ENCODE data around the gene PRR12. TPM values are rescaled to one million over a fixed set of nuclear protein-coding genes. Genes with fewer than 3 reads are reported as not detected.

The PRR12 gene, protein sequence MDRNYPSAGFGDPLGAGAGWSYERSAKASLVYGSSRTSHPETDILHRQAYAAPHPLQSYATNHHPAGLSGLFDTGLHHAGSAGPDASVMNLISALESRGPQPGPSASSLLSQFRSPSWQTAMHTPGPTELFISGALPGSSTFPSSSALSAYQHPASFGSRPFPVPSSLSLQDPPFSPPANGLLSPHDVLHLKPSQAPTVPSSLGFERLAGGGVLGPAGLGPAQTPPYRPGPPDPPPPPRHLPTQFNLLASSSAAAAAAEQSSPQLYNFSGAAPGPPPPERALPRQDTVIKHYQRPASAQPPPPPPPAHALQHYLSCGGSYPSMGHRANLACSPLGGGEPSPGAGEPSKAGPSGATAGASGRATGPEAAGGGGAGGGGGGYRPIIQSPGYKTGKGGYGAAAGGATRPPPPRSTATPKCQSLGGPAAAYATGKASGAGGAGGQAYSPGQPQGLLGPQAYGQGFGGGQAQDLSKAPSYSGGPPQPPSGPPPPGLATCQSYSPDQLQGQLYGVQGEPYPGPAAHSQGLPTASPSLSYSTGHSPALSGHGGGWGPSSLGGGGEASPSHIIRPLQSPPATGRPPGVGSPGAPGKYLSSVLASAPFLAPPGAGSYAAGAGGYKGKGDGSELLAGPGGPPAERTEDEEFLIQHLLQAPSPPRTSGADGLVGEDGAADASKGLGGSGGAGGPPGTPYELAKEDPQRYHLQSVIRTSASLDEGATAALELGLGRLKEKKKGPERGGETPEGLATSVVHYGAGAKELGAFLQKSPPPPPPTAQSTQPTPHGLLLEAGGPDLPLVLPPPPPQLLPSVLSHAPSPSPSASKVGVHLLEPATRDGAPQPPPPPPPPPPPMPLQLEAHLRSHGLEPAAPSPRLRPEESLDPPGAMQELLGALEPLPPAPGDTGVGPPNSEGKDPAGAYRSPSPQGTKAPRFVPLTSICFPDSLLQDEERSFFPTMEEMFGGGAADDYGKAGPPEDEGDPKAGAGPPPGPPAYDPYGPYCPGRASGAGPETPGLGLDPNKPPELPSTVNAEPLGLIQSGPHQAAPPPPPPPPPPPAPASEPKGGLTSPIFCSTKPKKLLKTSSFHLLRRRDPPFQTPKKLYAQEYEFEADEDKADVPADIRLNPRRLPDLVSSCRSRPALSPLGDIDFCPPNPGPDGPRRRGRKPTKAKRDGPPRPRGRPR (N-terminal part only)
- total RNA-seq: 17.0 TPM

DNA sequence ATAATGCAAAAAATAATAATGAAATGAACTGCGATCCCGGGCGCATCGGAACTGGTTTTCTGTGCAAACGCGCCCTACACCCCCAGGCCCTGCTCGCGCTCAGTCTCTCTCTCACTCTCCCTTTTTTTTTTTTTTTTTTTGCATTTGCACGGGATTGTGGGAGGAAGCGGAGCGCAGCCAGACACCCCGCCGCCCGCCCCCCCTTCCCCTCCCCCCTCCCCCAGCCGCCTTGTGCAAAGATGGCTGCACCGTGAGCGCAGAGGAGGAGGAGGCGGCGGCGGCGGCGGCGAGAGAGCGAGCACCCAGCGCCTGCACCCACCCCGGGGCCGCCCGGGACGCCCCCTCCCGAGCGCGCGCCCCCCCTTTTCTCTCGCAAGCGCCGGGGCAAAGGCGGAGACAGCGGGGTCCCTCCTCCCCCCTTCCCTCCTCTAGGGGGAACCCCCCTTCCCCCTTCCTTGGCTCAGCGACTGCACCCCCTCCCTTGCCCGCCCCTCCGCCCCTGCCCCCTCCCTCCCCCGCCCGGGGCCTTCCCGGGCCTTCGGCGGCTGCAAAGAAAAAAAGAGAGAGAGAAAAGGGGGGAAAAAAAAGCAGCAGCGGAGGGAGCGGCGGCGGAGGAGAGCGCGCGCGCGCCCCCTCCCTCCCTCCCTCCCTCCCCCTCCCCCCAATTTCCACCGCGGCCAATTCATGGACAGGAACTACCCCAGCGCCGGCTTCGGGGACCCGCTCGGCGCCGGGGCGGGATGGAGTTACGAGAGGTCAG, at the start of gene PRR12:
Gene PRR12 (plus strand): TSS at position 212 of the 760 bp plus-strand sequence. CDS start 473 bp downstream, at position 685.

DNA sequence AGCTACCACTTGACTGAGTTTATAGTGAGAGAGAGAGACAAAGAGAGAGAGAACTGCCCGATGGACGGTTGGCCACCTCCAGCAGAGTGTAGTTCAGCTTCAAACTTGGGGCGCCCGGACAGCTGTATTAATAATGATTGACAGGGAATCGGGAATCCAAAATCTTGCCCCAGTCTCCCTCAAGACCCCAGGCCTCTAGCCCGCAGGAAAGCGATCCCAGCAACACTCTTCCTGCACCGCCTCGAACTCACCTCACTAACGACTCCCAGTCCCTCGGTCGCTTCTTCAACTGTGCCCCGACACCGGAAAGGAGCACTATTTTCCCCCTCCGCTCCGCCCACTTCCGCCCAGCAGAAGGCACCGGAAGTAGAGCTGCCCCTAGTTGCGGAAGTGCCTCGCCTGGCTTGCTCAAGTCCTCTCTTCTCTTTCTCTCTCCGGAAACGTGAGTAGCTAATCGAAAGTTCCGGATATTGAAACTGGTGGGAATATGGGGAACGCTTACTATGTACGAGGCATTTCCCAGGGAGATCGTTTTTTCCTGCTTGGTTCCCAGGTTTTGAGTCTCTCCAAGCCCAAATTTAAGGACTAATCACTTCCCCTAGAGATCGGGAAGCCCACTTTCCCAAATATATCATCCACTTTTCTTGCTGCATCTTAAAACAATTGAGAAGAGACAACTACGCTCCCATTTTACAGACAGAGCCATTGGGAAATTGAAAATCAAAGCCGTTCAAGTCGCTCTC, 10.5 kb upstream of the PRR12 start, which contains the start of gene NOSIP:
Gene NOSIP (minus strand): TSS at position 293 of the 743 bp plus-strand sequence. CDS start 19,865 bp downstream, outside the sequence.

DNA sequence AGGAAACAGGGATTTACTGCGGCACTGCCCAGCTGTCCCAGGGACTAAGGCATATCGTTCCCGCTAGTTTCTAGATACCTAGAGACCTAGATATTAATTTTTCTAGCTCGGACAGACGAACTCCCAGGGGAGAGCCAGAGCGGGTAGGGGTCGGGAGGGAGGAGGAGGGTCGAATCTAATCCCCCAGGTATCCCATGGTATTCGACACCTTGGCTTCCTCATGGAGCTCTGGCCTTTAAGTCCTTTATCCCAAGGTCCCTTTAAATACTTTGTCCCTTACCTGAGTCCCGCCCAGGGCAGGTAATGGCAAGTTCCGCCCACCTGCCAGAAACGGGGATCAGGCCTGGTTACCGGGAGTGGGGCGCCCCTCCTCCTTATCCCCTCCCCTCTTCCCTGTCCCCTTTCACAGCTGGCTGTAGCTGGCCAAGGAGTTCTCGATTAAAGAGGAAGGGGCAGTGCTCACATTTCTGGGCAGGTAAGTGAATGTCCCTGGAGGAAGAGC, 9.9 kb upstream of the PRR12 start, which contains the start of gene PRRG2:
Gene PRRG2 (plus strand): TSS at position 310 of the 502 bp plus-strand sequence. CDS start 1,904 bp downstream, outside the sequence.

DNA sequence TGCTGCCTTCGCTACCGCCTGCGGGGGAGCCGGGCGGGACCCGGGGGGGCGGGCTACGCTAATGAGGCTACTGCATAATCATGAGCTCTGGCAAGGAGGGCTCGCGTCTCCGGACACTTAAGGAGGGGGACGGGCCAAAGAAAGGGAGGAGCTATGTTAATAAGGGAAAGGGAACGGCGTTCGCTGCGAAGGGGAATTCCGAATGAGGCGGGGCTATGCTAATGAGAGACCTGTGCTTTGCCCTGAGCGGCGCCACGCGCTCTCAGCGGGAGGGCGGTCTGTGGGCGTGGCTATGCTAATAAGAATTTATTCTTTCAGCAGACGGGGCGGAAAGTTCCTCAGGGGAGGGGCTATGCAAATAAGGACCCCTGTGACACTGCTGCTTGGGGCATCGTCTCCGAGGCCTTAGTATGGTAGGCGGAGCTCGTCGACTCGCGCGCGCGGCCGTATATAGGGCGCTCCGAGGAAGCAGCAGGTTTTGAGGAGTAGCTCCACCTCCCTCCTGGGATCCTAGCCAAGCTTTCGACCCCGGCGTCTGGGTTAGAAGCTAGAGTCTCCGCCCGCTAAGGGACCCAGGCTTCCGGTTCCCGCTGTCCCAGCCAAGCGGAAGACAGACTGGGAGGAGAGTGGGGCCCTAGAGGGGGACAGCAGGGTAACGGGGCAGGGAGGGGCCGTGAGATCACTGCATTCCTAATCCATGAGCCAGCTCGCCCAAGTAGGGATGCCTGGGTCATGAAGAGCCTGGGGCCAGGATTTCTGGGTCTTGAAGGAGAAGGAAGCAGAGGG, 49.3 kb downstream of the PRR12 start, which contains the start of gene RRAS:
Gene RRAS (minus strand): TSS at position 31 of the 786 bp plus-strand sequence. CDS start 45 bp downstream, outside the sequence.

DNA sequence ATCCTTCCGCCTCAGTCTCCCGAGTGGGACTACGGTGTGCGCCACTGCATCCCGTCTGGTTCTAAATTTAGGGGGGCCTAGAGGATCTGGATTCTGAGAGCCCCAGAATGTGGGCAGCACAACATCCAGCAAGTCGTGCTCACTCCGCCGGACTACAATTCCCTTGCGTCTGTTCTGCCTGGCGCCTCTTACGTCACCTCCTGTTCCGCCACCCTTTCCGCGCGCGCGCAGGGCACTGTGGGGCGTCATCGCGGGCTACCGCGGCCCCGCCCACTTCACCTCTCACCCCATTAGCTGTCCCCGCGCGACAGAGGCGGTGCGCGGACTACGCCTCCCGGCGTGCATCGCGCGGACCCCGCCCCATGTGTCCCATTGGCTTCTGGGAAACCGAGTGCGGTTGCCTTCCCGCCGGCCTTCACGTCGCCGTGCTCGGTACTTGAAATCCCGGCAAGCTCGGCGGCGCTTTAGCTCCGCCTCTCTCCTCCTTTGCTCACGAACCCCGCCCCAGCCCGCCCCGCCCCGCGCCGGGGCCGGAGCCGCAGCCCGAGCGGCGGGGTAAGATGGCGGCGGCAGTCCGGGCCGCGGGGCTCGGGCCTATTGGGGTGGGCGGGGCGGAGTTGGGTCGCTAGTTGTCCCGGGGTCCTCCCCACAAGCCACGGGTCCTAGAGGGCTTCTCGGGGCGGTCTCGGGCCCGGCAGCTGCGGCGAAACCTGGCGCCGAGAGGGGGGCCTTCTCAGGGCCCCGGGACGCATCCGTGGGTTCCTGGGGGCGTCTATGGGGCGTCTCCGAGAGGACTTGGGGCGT, 50.9 kb downstream of the PRR12 start, which contains the start of gene SCAF1:
Gene SCAF1 (plus strand): TSS at position 522 of the 804 bp plus-strand sequence. CDS start 2,818 bp downstream, outside the sequence.

DNA sequence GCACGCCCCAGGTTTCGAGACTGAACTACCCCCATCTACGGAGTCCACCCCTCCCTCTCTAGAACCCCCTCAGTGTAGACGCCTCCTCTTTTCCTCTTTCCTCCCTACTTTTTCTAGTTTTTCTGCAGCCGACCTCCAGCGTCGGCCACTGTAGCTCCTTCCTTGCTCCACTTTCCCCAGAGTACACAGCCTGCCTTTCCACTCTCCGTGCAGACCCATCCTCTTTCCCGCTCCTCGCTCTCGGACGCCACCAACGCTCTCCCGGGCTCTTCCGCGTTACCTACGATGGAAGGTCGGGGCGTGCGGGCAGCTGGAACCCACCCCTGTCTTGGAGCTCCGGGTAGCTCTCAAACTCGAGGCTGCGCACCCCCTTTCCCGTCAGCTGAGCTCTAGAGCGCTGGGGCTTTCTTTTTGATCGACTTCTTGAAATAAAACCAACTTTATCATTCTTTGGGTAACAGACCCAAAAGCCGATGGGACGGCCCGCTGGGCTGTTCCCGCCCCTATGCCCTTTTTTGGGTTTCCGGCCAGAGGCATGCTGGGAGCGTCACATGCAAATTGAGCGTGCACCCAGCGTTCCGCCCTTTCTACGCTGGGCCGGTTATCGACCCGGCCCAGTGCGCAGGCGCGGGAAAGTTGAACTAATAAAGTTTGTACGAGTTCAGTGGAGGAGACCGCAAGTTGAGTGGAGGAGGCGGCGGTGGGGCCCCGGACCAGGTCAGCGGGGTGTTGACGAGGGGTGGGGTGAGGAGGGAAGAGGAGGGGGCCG, 74.6 kb downstream of the PRR12 start, which contains the start of the genes BCL2L12 and IRF3:
Gene BCL2L12 (plus strand): TSS at position 583 of the 769 bp plus-strand sequence. CDS start 760 bp downstream, outside the sequence.
Gene IRF3 (minus strand): TSS at position 507 of the 769 bp plus-strand sequence. CDS start 1,019 bp downstream, outside the sequence.

Small RNA genes within 50 kb of the gene (small RNA-seq; reads per million reads assigned to genes)
- not detected for gene RF00019 (ENCODE audit: low replicate concordance)

Other genes with a start within 250 kb of the PRR12 start
- 49.9 TPM for gene TEAD2, start 228.8 kb upstream of the PRR12 start, total RNA-seq
- gene DKKL1, start 227.3 kb upstream of the PRR12 start, total RNA-seq: 1.5 TPM
- not detected for gene KASH5, start 202.9 kb upstream of the PRR12 start, total RNA-seq
- not detected for gene PTH2, start 167.7 kb upstream of the PRR12 start, total RNA-seq
- gene GFY, start 165.8 kb upstream of the PRR12 start, total RNA-seq: not detected
- 2.8 TPM for gene SLC17A7, start 149.7 kb upstream of the PRR12 start, total RNA-seq
- 76.4 TPM for gene PIH1D1, start 139.4 kb upstream of the PRR12 start, total RNA-seq
- gene ALDH16A1, start 138.0 kb upstream of the PRR12 start, total RNA-seq: 43.6 TPM
- 3.1 TPM for gene FLT3LG, start 117.0 kb upstream of the PRR12 start, total RNA-seq
- 2,667 TPM for gene RPL13A, start 103.6 kb upstream of the PRR12 start, total RNA-seq
- 2,754 TPM for gene RPS11, start 94.7 kb upstream of the PRR12 start, total RNA-seq
- gene FCGRT, start 78.5 kb upstream of the PRR12 start, total RNA-seq: 205 TPM
- 33.7 TPM for gene RCN3, start 63.2 kb upstream of the PRR12 start, total RNA-seq
- gene NOSIP, start 10.6 kb upstream of the PRR12 start, total RNA-seq: 81.5 TPM
- 5.0 TPM for gene PRRG2, start 9.9 kb upstream of the PRR12 start, total RNA-seq
- 14.7 TPM for gene RRAS, start 49.0 kb downstream of the PRR12 start, total RNA-seq
- 30.1 TPM for gene SCAF1, start 51.0 kb downstream of the PRR12 start, total RNA-seq
- gene IRF3, start 74.7 kb downstream of the PRR12 start, total RNA-seq: 52.4 TPM
- gene BCL2L12, start 74.8 kb downstream of the PRR12 start, total RNA-seq: 13.0 TPM
- gene PRMT1, start 86.1 kb downstream of the PRR12 start, total RNA-seq: 246 TPM
- gene ADM5, start 98.4 kb downstream of the PRR12 start, total RNA-seq: 0.76 TPM
- gene CPT1C, start 99.9 kb downstream of the PRR12 start, total RNA-seq: 10.9 TPM
- gene TSKS, start 172.1 kb downstream of the PRR12 start, total RNA-seq: 0.18 TPM
- gene AP2A1, start 175.8 kb downstream of the PRR12 start, total RNA-seq: 93.1 TPM
- 29.6 TPM for gene FUZ, start 222.1 kb downstream of the PRR12 start, total RNA-seq
- 47.2 TPM for gene MED25, start 227.1 kb downstream of the PRR12 start, total RNA-seq